Middle frontal gyrus (tissue), 1 donor: Measurements from ENCODE around the gene XXYLT1.

Source experiments
- DNase-seq: peaks from one replicate; pipeline ENCODE4 v3.0.0-alpha.2; 2015; ENCODE audit warnings: low spot score; ENCODE audit errors: extremely low spot score

The XXYLT1 gene

DNA sequence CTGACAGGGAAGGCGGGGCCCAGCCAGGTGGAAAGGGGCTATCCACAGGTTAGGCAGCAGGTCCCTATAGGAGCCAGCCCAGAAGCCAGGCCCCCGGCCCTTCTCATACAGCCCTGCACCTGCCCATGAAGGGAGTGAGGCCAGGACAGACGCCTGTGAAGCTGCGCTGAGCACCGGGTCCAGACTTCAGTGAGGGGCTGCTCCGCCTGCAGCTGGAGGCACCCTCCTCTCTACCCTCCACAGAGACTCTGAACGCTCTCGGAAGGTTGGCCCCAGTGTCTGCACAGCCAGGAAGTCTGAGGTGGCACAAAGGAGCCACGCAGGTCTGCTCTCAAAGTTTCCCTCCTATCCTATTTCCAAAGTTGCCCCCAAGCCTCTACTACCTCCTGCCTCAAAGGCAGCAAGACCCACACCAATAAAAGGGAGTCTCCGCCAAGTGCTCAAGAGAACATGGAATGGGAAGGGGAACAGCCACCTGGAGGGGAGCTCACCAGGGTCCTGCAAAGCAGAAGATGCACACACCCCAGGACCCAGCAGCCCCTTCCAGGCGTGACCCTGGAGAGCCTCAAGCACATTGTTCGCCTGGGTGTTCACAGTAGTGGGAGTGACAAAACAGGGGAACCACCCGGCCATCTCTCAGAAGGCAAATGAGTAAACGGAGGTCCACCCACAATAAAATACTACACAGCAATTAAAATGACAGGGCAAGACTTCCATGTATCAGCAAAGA lies 19.5 kb downstream of the XXYLT1 start:
- no peak for DNase-seq

DNA sequence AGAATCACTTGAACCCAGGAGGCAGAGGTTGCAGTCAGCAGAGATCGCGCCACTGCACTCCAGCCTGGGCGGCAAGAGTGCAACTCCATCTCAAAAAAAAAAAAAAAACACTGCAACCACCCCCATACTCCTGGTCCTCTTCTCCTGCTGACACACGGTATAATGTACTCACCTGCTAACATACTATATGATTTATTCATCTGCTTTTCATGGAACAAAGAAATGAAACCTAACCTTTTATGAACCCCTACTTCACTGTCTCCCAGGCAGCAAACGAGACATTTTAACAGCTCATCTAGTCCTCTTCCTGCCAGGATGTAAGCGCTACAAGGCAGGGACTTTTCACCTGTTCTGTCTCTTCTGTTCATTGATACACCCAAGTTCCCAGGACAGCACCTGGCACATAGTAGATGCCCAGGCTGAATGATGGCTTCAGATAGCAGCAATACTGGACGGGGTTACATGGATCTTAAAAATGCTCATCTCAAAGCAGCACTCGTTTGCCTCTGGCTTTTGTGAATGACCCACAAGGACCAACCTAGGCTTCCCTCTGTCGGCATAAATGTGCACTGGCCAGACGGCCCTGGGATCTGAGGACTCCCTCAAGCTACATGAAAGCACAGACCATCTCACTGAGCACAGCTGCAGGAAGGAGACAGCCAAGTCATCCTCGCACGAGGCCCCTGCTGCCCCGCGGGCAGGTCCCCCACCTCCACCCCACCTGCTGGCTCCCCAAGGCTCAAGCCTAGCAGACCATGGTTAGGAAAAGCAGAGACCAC lies 20.3 kb downstream of the XXYLT1 start:
- DNase-seq, result no peak

DNA sequence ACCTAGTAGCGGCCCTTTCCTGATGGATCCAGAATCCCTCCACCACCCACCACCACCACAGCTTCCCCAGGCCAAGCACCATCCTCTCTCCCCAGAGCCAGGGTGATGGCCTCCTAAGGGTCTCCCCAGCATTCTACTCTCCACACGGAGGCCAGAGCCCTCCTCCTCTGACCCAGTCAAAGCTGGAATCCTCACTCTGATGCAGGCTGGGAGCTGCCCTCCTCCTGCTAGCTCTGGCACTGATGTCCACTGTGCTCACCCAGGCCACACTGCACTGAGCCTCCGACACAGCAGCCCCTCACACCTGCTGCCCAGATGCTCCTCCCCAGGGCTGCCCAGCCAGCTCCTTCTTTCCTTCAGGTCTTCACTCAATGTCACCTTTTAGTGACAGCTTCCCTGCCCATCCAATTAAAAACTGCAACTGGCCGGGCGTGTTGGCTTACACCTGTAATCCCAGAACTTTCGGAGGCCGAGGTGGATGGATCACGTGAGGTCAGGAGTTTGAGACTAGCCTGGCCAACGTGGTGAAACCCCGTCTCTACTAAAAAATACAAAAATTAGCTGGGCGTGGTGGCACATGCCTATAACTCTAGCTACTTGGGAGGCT lies 21.0 kb downstream of the XXYLT1 start:
- DNase-seq, result no peak

DNA sequence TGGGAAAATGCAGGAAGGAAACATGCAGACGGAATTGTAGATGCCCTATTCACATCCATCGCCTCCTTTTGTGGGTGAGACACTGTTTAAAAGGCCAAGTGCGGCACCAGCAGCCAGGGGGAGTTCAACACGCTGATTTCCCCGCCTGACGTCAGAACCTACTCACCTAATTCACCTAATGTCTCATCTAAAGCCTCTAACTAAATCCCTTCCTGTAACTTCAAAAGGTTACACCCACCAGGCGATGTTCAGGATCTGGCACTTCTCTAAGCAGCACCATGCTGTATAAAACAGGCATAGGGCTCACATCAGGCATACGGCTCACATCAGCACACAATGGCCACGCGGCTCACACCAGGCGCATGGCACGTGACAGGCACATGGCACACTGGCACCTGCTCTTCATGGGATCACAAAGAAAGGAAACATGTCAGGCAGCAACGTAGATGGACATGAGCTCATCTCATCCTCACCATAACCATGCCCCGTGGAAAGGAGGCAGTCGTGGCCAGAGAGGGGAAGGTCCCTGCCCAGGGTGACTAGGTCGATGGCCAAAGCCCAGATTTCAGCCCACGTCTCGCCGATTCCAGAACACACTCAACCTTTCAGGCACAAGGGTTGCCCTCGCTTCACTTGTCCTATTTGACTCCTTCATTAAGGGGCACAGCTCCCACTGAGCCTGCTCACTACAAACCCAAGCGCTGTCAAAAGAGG lies 21.7 kb downstream of the XXYLT1 start:
- DNase-seq, result no peak

DNA sequence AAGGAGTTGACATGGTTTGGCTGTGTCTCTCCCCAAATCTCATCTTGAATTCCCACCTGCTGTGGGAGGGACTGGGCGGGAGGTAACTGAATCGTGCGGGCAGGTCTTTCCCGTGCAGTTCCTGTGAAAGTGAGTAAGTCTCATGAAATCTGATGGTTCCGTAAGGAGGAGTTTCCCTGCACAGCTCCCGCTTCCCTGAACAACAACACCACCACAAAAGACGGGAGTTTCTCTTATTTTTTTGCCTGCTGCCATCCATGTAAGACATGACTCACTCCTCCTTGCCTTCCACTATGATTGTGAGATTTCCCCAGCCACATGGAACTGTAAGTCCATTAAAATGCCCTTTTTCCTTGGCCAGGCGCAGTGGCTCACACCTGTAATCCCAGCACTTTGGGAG lies 22.7 kb downstream of the XXYLT1 start:
- DNase-seq, result no peak

DNA sequence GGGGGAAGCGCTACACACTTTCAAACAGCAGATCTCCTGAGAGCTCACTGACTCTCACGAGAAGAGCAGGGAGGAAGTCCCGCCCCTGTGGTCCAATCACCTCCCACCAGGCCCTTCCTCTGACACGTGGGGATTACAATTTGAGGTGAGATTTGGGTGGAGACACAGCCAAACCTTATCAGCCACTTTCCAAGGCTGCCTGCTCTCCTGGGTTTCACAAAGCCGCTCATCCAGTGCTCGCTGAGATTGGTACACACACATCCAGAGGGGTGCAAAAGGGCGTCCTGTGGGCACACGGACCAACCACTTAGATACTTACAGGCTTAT lies 23.1 kb downstream of the XXYLT1 start:
- DNase-seq, result no peak

DNA sequence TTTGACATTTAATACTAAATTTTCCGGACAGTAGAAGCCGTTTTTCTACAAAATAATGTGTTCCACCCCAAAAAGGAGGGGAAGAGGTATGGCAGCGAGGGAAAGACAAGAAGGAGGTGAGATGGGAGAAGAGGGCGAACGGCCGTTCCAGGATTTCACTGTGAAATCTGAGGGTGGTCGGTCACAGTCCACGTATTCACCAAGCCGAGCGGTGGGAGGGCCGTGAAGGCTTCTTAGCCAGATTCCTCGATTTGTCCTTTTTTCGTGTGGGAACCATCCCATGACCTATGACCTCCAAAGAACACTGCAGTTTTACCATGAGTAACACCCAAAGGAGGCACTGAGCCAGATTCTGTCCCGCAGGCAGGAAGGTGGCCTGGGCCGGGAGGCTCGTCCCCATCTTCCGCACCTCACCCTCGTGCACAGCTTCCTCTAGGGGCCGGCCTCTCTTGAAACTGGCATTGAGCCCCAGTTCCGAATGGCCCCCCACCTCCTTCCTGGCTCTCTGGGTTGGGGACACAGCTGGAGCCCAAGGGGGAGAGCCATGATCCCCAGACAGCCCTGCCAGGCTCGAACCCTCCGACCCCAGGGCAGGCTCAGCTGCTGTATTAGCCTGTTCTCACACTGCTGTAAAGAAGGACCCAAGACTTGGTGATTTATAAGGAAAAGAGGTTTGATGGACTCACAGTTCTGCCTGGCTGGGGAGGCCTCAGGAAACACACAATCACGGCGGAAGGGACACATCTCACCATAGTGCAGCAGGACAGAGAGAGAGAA lies 23.7 kb downstream of the XXYLT1 start:
- no peak for DNase-seq

DNA sequence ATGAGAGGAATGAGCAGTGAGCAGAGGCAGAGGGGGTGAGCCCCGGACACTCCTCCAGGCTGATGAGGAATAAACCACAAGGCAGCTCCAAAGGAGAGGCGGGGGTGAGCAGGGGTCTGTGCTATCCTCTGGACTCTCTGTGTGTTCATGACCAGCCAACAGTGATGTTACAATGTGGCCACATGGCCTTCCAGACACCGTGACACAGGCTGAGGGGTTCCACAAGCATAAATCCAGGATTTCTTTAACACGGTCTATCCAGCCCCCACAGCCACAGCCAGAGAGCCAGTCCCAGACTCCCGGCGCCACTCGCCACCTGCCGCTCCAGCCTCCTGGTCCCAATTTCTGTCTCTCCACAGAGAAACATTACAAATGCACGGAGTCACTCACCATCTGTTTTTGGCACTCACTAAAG lies 24.4 kb downstream of the XXYLT1 start:
- no peak for DNase-seq

DNA sequence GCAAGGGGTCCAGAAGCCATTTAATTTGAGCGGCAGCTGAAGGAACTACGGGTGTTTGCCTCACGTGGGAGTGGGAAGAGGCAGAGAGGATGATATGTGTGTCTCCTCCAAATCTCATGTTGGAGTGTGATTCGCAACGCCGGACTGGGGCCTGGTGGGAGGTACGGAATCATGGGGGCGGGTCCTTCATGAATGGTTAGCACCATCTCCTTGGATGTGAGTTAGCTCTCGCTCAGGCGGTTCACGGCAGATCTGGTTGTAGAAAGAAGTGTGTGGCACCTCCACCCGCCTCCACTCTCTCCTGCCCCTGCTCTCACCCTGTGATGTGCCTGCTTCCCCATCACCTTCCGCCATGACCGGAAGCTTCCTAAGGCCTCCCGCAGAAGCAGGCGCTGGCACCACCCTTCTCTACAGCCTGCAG lies 25.4 kb downstream of the XXYLT1 start:
- no peak for DNase-seq

DNA sequence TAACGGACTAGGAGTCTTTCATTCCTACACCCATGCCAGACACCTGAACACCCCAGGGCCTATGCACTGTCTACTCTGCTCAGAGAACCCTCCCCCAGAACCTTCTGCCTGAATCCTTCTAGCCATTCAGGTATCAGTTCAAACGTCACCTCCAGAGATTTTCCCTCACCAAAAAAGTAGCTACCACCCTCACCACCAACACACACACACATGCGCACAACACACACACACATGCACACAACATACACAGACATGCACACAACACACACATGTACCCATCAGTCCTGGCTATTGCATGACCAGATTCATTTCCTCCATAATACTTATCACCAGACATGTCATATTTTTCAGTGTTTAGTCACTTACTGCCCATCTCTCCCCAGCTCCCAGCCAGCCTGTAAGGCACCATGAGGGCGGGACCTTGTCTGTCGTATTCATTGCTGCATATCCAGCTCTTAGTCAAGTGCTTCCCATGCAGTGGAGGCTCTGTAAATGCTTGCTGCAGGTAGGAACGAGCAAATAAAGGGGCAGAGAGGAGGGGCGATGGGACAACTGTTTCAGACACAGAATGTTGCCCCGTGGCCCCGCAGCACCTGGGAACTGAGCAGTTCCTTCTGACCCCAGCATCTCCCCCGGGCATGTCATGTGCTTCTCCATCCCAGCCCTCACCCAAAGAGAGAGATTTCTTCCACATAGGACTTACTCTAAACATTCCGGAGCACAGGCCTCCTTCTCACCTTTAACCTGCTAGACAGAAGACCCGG lies 29.2 kb downstream of the XXYLT1 start:
- DNase-seq, result no peak

DNA sequence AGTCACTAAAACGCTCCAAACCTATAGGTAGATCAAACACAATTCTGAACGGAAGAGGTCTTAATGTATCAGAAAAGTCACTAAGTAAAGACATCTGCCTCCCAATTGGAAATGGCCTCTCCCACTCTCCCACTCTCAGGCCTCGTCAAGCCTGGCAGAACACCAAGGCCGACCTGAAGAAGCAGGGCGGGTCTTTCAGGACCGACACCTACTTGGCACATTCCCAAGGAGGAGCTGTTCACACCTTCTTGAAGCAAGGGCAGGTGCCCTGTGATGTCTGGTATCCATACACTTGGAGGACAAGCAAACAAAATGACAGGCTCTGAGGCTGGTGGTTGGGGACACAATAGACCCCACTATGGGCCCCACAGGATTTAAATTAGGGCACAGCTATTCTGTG lies 30.0 kb downstream of the XXYLT1 start:
- no peak for DNase-seq

DNA sequence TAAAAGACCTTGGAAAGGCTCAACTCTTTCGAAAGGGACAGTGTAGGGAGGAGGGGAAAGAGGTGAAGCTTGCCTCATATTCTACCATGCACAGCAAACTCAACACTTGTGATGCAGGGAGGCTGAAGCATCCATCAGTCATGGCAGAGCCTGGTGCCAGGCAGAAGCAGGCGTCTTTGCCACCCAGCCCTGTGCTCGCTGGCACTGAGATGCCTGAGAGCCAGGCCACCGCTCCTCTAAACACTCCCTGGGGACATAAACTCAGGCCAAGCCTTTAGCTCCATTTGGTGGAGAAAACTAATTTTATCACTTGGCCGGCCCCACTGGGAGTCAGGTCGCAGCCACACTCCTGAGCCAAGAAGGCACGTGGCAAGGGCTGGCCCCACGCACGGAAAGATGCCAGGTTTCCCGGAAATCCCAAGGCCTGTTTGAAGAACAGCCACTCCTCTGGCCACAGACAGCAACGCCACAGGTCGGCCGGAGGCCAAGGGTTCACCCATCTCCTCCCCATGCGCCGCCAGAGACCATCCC lies 30.7 kb downstream of the XXYLT1 start:
- DNase-seq, result no peak

DNA sequence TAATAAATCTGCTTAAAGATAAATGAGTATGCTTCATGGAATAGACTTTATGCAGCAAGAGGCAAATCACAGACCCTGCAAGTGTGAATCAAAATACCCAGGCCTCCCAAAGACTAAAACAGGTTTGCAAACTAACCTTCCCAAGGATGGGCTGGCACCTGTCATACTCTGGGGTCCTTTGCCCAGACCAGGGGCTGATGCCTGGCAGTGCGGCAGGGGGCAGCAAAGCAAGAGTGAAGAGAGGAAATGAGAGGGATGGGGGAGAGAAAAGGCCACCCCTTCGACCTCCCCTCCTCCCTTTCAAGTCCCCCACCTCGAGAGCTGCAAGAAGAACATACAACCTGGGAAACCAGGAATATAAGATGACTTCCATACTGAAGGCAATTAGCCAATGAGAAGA lies 31.8 kb downstream of the XXYLT1 start:
- no peak for DNase-seq

DNA sequence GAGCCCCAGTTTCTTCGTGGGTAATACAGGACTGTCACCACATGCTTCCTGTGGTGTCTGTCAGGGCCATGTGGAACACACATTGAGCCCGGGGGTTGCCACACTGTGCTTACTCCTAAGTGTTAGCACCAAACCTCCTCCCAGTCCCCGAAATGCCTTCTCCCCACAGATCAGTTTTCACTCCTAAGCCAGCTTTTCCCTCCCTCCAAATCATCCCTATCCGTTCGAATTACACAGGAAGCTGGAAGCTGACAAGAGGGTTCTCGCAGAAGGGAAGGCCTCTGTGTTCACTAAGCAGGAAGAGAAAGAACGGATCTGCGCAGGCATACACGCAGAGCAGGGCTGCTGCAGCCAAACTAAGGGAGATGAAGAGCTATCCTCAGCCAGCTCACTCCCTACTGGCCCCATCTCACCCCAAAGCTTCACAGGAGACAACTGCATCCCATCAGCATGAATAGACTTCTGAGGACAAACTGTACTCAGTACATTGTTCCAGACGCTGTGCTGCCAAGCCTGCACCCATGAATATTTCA lies 32.3 kb downstream of the XXYLT1 start:
- no peak for DNase-seq

DNA sequence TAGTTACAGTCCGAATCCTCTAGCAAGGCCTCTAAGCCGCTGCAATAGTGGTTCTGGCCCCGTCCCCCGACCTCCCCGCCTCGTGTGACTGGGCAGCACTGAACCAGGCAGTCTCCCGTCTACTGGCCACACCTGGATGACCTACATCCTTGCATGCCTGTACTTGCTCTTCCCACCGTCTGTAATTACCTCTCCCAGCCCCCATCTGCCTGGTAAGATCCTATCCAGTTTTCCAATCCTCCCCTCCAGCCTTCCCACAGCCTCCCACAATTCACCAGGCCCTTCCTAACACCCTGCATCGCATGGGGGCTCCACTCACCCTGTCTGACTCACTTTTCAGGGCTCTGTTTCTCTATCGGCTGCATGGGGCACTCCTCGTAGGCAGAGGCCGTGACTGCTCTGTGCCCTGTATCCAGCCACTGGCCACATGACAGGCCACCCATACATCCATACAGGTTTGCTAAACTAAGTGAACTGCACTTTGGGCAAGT lies 32.8 kb downstream of the XXYLT1 start:
- DNase-seq, result no peak

DNA sequence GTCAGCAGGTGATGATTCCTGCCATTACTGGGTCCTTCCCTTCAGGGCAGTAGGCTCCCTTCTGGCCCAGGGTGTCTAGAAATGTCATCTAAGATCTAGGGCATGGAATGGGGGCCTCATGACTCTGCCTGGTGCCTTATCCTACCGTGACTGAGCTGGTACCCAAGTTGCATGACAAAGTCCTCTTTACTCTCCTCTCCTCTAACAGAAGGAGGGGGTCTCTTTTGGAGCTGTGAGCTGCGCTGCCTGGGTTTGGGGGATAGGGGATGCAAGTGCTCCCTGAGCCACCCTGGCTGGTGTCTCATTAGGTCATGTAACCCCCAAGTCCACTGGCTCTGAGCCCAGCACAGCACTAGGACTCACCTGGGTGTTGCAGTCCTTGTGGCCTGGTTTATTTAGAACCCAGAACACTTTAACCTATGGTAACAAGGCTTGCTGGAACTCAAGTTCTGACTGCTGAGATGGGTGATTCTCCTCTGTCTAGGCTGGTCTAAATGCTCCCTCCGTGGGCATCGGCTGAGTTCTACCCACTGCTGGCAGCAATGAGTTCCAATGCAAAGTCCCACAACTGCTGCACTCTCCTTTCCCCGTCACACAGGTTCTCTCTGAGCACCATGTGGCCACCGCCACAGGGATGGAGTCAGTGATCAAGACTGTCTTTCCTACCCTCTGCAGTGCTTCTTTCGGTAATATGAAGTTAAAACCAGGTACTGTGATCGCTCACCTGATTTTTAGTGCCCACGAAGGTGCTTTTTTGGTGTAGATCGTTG lies 34.0 kb downstream of the XXYLT1 start:
- no peak for DNase-seq

DNA sequence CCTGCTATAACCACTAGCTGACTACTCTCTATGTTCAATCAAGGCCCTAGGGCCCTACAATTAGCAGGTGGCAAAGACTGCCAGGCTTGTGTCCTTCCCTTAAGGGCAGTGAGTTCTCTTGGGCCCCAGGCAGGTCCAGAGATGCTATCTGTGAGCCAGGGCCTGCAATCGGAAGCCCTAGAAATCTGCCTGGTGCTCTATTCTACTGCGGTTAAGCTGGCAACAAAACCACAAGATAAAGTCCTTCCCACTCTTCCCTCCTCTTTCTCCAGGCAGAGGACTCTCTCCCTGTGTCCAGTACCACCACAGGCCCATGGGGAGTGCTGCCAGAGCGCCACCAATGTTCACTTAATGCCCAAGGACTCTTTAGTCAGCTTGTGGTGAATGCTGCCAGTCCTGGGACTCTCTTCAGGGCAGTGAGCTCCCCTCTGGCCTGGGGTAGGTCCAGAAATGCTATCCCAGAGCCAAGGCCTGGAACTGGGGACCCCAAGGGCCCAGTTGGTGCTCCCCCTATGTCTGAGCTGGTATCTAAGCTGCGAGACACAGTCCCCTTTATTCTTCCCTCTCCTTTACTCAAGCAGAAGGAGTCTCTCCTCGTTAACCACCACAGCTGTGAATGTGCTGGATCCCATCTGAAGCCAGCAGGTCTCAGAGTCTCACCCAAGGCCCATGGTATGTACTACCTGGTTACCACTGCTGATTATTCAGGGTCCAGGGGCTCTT lies 34.7 kb downstream of the XXYLT1 start:
- no peak for DNase-seq

DNA sequence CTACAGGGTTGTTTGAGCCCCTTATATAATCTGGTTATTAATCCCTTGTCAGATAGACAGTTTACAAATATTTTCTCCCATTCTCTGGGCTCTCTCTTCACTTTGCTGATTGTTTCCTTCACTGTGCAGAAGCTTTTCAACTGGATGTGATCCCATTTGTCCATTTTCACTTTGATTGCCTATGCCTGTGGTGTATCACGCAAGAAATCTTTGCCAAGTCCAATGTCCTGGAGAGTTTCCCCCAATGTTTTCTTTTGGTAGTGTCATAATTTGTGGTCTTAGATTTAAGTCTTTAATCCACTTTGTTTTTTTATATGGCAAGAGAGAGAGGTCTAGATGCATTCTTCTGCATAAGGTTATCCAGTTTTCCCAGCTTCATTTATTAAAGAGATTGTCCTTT lies 40.7 kb downstream of the XXYLT1 start:
- no peak for DNase-seq
